ENCODE data around the gene NKTR. TPM values are rescaled to one million over a fixed set of nuclear protein-coding genes. Genes with fewer than 3 reads are reported as not detected.

The NKTR gene
- total RNA-seq, 4 donors from 2014 or later = 96.3 to 172 (median 133) TPM

GRCh38 chr3:42662037-42662812 is 61.7 kb downstream of the NKTR start:
- WGBS, 2 donors (ENCODE audit: low coverage in 1 of 2) = 83% methylated on average over 7 of the region's 7 CpGs; no CpG with 5 or more reads in 1 of the 2 donors
- no peak for DNase-seq
- intact Hi-C loops (cut with DNase I; ENCODE audit: low total_unique reads) = no loop called here
- no peak for TF ChIP-seq POLR2AphosphoS5 (IDR thresholded peaks at IDR 0.05)
- TF ChIP-seq POLR2A (IDR thresholded peaks at IDR 0.05) = no peak
- no peaks in the 10 kb centered on the region for H3K36me3 ChIP-seq
- no peak overlapping the region for H3K4me3 ChIP-seq
- H3K4me1 ChIP-seq = peaks cover 0 to 19% (median 3%) of the 10 kb centered on the region in 4 donors
- in situ Hi-C loops (cut with MboI; ENCODE audit: low pct_ligation_motif_present in 1 of 4, low pct_unique_long_range_greater_than_20kb in 1 of 4, low sequenced_read_pairs in 3 of 4) = no loop called here
- H3K9me3 ChIP-seq = no peaks in the 10 kb centered on the region
- no peak overlapping the region for H3K27ac ChIP-seq
- no peaks in the 10 kb centered on the region for H3K27me3 ChIP-seq

GRCh38 chr3:42662813-42663535 is 62.5 kb downstream of the NKTR start:
- no peak for DNase-seq
- 82% methylated on average over 10 of the region's 12 CpGs; no CpG with 5 or more reads in 1 of the 2 donors for WGBS, 2 donors (ENCODE audit: low coverage in 1 of 2)
- no peak overlapping the region for H3K4me3 ChIP-seq
- H3K9me3 ChIP-seq = no peaks in the 10 kb centered on the region
- no peaks in the 10 kb centered on the region for H3K36me3 ChIP-seq
- intact Hi-C loops (cut with DNase I; ENCODE audit: low total_unique reads) (no loop called here), in situ Hi-C loops (cut with MboI; ENCODE audit: low pct_ligation_motif_present in 1 of 4, low pct_unique_long_range_greater_than_20kb in 1 of 4, low sequenced_read_pairs in 3 of 4) (no loop called here)
- TF ChIP-seq POLR2A (IDR thresholded peaks at IDR 0.05) = no peak
- TF ChIP-seq POLR2AphosphoS5 (IDR thresholded peaks at IDR 0.05) = no peak
- TF ChIP-seq EP300 (IDR thresholded peaks at IDR 0.05; ENCODE audit: low read depth) = no peak
- TF ChIP-seq CTCF (IDR thresholded peaks at IDR 0.05) = no peak
- H3K4me1 ChIP-seq = peaks cover 0 to 26% (median 3%) of the 10 kb centered on the region in 4 donors
- no peaks in the 10 kb centered on the region for H3K27me3 ChIP-seq
- H3K27ac ChIP-seq = no peak overlapping the region

GRCh38 chr3:42663581-42664437 is 63.3 kb downstream of the NKTR start:
- no peaks in the 10 kb centered on the region for H3K27me3 ChIP-seq
- intact Hi-C loops (cut with DNase I; ENCODE audit: low total_unique reads) = no loop called here
- no peaks in the 10 kb centered on the region for H3K36me3 ChIP-seq
- in situ Hi-C loops (cut with MboI; ENCODE audit: low pct_ligation_motif_present in 1 of 4, low pct_unique_long_range_greater_than_20kb in 1 of 4, low sequenced_read_pairs in 3 of 4) = no loop called here
- WGBS, 2 donors (ENCODE audit: low coverage in 1 of 2) = 82% methylated on average over 14 of the region's 38 CpGs; no CpG with 5 or more reads in 1 of the 2 donors
- H3K4me1 ChIP-seq = peaks cover 0 to 27% (median 3%) of the 10 kb centered on the region in 4 donors
- DNase-seq = no peak
- no peak for TF ChIP-seq POLR2A (IDR thresholded peaks at IDR 0.05)
- no peak for TF ChIP-seq CTCF (IDR thresholded peaks at IDR 0.05)
- TF ChIP-seq EP300 (IDR thresholded peaks at IDR 0.05; ENCODE audit: low read depth) = no peak
- TF ChIP-seq POLR2AphosphoS5 (IDR thresholded peaks at IDR 0.05) = no peak
- H3K4me3 ChIP-seq = no peak overlapping the region
- no peak overlapping the region for H3K27ac ChIP-seq
- H3K9me3 ChIP-seq = no peaks in the 10 kb centered on the region

- peaks cover 0 to 25% (median 3%) of the 10 kb centered on the region in 4 donors for H3K4me1 ChIP-seq
- intact Hi-C loops (cut with DNase I; ENCODE audit: low total_unique reads) (no loop called here), in situ Hi-C loops (cut with MboI; ENCODE audit: low pct_ligation_motif_present in 1 of 4, low pct_unique_long_range_greater_than_20kb in 1 of 4, low sequenced_read_pairs in 3 of 4) (no loop called here)
- DNase-seq = no peak
- H3K27me3 ChIP-seq = no peaks in the 10 kb centered on the region
- TF ChIP-seq POLR2AphosphoS5 (IDR thresholded peaks at IDR 0.05) = no peak
- no peak for TF ChIP-seq CTCF (IDR thresholded peaks at IDR 0.05)
- H3K36me3 ChIP-seq = no peaks in the 10 kb centered on the region
- no peak overlapping the region for H3K27ac ChIP-seq
- H3K4me3 ChIP-seq = no peak overlapping the region
- 98% methylated on average over 4 of the region's 19 CpGs; no CpG with 5 or more reads in 1 of the 2 donors for WGBS, 2 donors (ENCODE audit: low coverage in 1 of 2)
- no peaks in the 10 kb centered on the region for H3K9me3 ChIP-seq
These were observed 63.9 kb downstream of the NKTR start for GRCh38 chr3:42664438-42664803.
